Measurements from ENCODE around the gene APEX1.

- TF ChIP-seq ATF6 (CRISPR knock-in tag; IDR thresholded peaks at IDR 0.05) (no peak), CTCF (IDR thresholded peaks at IDR 0.05) (no peak), ATF1 (CRISPR knock-in tag; IDR thresholded peaks at IDR 0.05) (no peak), JUN (CRISPR knock-in tag; IDR thresholded peaks at IDR 0.05) (no peak), EMX1 (CRISPR knock-in tag; IDR thresholded peaks at IDR 0.05) (no peak), E2F4 (CRISPR knock-in tag; IDR thresholded peaks at IDR 0.05; ENCODE audit: borderline replicate concordance, low read depth) (no peak), ZNF121 (CRISPR knock-in tag; IDR thresholded peaks at IDR 0.05) (no peak), ZNF396 (CRISPR knock-in tag; IDR thresholded peaks at IDR 0.05; ENCODE audit: borderline replicate concordance) (no peak), E2F1 (CRISPR knock-in tag; IDR thresholded peaks at IDR 0.05) (no peak), ELF4 (CRISPR knock-in tag; IDR thresholded peaks at IDR 0.05; ENCODE audit: low read depth) (no peak), NR1H2 (CRISPR knock-in tag; IDR thresholded peaks at IDR 0.05) (no peak), NFE2L1 (CRISPR knock-in tag; IDR thresholded peaks at IDR 0.05) (no peak), ZNF512 (CRISPR knock-in tag; IDR thresholded peaks at IDR 0.05; ENCODE audit: borderline replicate concordance) (no peak)
Observed at GRCh38 chr14:20478894-20479293, 23.9 kb downstream of the APEX1 start.
